GM12878 (cell line): ENCODE data around the gene MEX3D. TPM values are rescaled to one million over a fixed set of nuclear protein-coding genes. Genes with fewer than 3 reads are reported as not detected.

Experiments
- ATAC-seq: fragments of 200-7000 bp; cut with Tn5 transposase; 3 replicates; pipeline ENCODE4 v1.9.1; 2020; ENCODE audit warnings: mild to moderate bottlenecking, moderate library complexity
- BruUV-seq: library from RNA; stranded (reverse); fragments of 400-500 nt; replicated peaks from 2 replicates; lab custom pipeline; 2021; lab: Mats Ljungman, UMichigan
- CTCF ChIA-PET: fragments of 300-600 bp; sonication (Branson Sonifier 250); formaldehyde crosslinking; extraction: SDS; loops from one replicate; lab custom pipeline; 2021; ENCODE audit warnings: inconsistent platforms; lab: Yijun Ruan, JAX
- POLR2A ChIA-PET: fragments of 350-600 bp; formaldehyde crosslinking; extraction: SDS; loops from one replicate; lab custom pipeline; 2021; ENCODE audit warnings: inconsistent platforms; lab: Charles Lee
- RAD21 ChIA-PET: fragments of 300-600 bp; sonication (Branson Sonifier 250); formaldehyde crosslinking; loops from one replicate; lab custom pipeline; 2023; ENCODE audit warnings: antibody characterized with exemption; ENCODE audit not compliant: unreplicated experiment; lab: Charles Lee
- SMC1A ChIA-PET: fragments of 300-600 bp; sonication (Branson Sonifier 250); formaldehyde crosslinking; loops from one replicate; lab custom pipeline; 2023; ENCODE audit not compliant: unreplicated experiment, uncharacterized antibody; lab: Charles Lee
- DNase-seq: peaks from one replicate; pipeline ENCODE4 v3.0.0-alpha.2; 2011; ENCODE audit warnings: low read depth, low spot score
- FAIRE-seq: peaks from 3 replicates; lab custom pipeline; 2011; peaks lifted over from hg19 to GRCh38; lab: Jason Lieb, UNC
- H2AFZ ChIP-seq: 2 replicates; pipeline ENCODE4 v1.6.0; 2011; ENCODE audit warnings: low read depth, low read length, control low read depth; ENCODE audit not compliant: control insufficient read depth
- H3K27ac ChIP-seq: 2 replicates; pipeline ENCODE4 v1.5.1; 2011; ENCODE audit warnings: control low read depth; ENCODE audit not compliant: control insufficient read depth, insufficient read depth
- H3K27me3 ChIP-seq, 2 experiments: replicated peaks in 1 of 2; 2 replicates each; pipeline versions ENCODE4 v1.6.0 to v1.6.1; 2011; ENCODE audit warnings: low read length in 1 of 2; ENCODE audit not compliant: control insufficient read depth in 2 of 2, insufficient read depth in 2 of 2
- H3K36me3 ChIP-seq, 2 experiments: 2 replicates each; pipeline ENCODE4 v1.5.1; 2011; ENCODE audit warnings: low read length in 1 of 2; ENCODE audit not compliant: control insufficient read depth in 2 of 2, insufficient read depth in 2 of 2
- H3K4me1 ChIP-seq: 2 replicates; pipeline ENCODE4 v1.6.1; 2011; ENCODE audit warnings: mild to moderate bottlenecking, low read length, moderate library complexity, mixed read lengths; ENCODE audit not compliant: control insufficient read depth, insufficient read depth
- H3K4me2 ChIP-seq: 2 replicates; pipeline ENCODE4 v1.6.0; 2011; ENCODE audit warnings: control low read depth; ENCODE audit not compliant: control insufficient read depth, insufficient read depth
- H3K4me3 ChIP-seq: fragments of 200-600 bp; sonication (generic); 2 replicates; pipeline ENCODE4 v1.5.1; 2016
- H3K79me2 ChIP-seq: 2 replicates; pipeline ENCODE4 v1.6.0; 2011; ENCODE audit warnings: low read length; ENCODE audit not compliant: control insufficient read depth, insufficient read depth
- H3K9ac ChIP-seq: 2 replicates; pipeline ENCODE4 v1.8.0; 2011; ENCODE audit warnings: low read length, control low read depth, mixed read lengths; ENCODE audit not compliant: control insufficient read depth, insufficient read depth
- H3K9me3 ChIP-seq: replicated peaks from 3 replicates; pipeline ENCODE4 v1.5.1; 2011; ENCODE audit warnings: mild to moderate bottlenecking, low read length; ENCODE audit not compliant: control insufficient read depth, insufficient read depth
- H4K20me1 ChIP-seq: 2 replicates; pipeline ENCODE4 v1.6.0; 2011; ENCODE audit not compliant: control insufficient read depth, insufficient read depth
- BACH1 ChIP-seq: fragments of 450-650 bp; IDR thresholded peaks from 2 replicates; pipeline ENCODE4 v1.6.1; 2017; ENCODE audit warnings: mild to moderate bottlenecking, borderline replicate concordance
- FOXM1 ChIP-seq: IDR thresholded peaks from 2 replicates; pipeline ENCODE4 v1.6.1; 2012; ENCODE audit warnings: low read depth, mild to moderate bottlenecking, inconsistent platforms, low read length, moderate library complexity
- GABPA ChIP-seq: IDR thresholded peaks from 2 replicates; pipeline ENCODE4 v1.6.1; 2014; ENCODE audit warnings: antibody characterized with exemption, low read depth, mild to moderate bottlenecking, inconsistent platforms
- MEF2B ChIP-seq: fragments of 450-650 bp; IDR thresholded peaks from 2 replicates; pipeline ENCODE4 v1.6.1; 2018; ENCODE audit warnings: mild to moderate bottlenecking, moderate library complexity; ENCODE audit not compliant: partially characterized antibody, poor library complexity, severe bottlenecking
- NR2C1 ChIP-seq: fragments of 450-650 bp; IDR thresholded peaks from 2 replicates; pipeline ENCODE4 v1.6.1; 2017; ENCODE audit warnings: antibody characterized with exemption, mild to moderate bottlenecking, moderate library complexity
- NR2F1 ChIP-seq: fragments of 450-650 bp; conservative IDR thresholded peaks from 2 replicates; pipeline ENCODE4 v1.6.1; 2017; ENCODE audit warnings: mild to moderate bottlenecking
- RAD21 ChIP-seq: IDR thresholded peaks from 2 replicates; pipeline ENCODE4 v1.6.1; 2011; ENCODE audit warnings: mild to moderate bottlenecking, low read depth, low read length, moderate library complexity; ENCODE audit not compliant: insufficient read depth
- SREBF1 ChIP-seq: IDR thresholded peaks from 2 replicates; pipeline ENCODE4 v1.6.1; 2012; ENCODE audit warnings: mild to moderate bottlenecking, low read length
- STAT1 ChIP-seq: fragments of 450-650 bp; conservative IDR thresholded peaks from 2 replicates; pipeline ENCODE4 v1.6.1; 2014; ENCODE audit warnings: antibody characterized with exemption, mild to moderate bottlenecking
- TCF7 ChIP-seq: IDR thresholded peaks from 2 replicates; pipeline ENCODE4 v1.6.1; 2014; ENCODE audit warnings: antibody characterized with exemption, borderline replicate concordance
- WRNIP1 ChIP-seq: IDR thresholded peaks from 2 replicates; pipeline ENCODE4 v1.6.1; 2011; ENCODE audit warnings: low read depth, low read length, improper control_type of control experiment, borderline replicate concordance
- WGBS: methylation state at CpG from one replicate; pipeline ENCODE4 v1.1.6; 2016; ENCODE audit warnings: low lambda C conversion rate; ENCODE audit not compliant: insufficient replicate concordance, insufficient coverage; ENCODE audit errors: missing lambda C conversion rate; 5-methylcytosine and 5-hydroxymethylcytosine counted together
- in situ Hi-C: fragments of 300-500 bp; cut with MboI; formaldehyde crosslinking; loops from 9 replicates; pipeline ENCODE4 v1.14.3; 2018; ENCODE audit warnings: mixed read lengths
- intact Hi-C: fragments of 100-400 bp; cut with micrococcal nuclease; formaldehyde crosslinking; loops from one replicate; pipeline ENCODE4 v1.14.2; 2022; ENCODE audit not compliant: unreplicated experiment
- polyA plus RNA-seq, 11 experiments: library from polyadenylated mRNA; depleted of rRNA in 4 of 11; unstranded in 6 of 11; stranded (reverse) in 5 of 11; fragments of >200 nt; fragmentation: Nextera tagmentation in 4 of 11; fragmentation: Illumina TruSeq in 1 of 11; extraction: Ambion mirVana in 4 of 11; extraction: Trizol in 1 of 11; gene quantifications; 1 replicate in 1 of 11; 2 replicates in 10 of 11; pipeline versions ENCODE4 v1.2.1 to v1.2.3, GENCODE V29; 2011 to 2016; ENCODE audit warnings: inconsistent platforms in 2 of 11, missing spikeins in 2 of 11, low read depth in 1 of 11
- total RNA-seq, 4 experiments: library from RNA; depleted of rRNA in 3 of 4; stranded (reverse); fragments of >200 nt in 3 of 4; fragmentation: Illumina TruSeq in 1 of 4; extraction: Trizol in 1 of 4; gene quantifications; 2 replicates each; pipeline versions ENCODE4 v1.2.1 to v1.2.3, GENCODE V29; 2013 to 2021
- TF ChIP-seq, protein P1 (sequence below): fragments of 450-650 bp; formaldehyde crosslinking; IDR thresholded peaks from 2 replicates; pipeline ENCODE4 v1.4.0; 2020; ENCODE audit warnings: mild to moderate bottlenecking, moderate library complexity
- TF ChIP-seq, protein P2 (sequence below): fragments of 450-650 bp; conservative IDR thresholded peaks from 2 replicates; pipeline ENCODE4 v1.6.1; 2017; ENCODE audit warnings: mild to moderate bottlenecking, moderate library complexity
- TF ChIP-seq, protein P3 (sequence below): fragments of 450-650 bp; IDR thresholded peaks from 2 replicates; pipeline ENCODE4 v1.6.1; 2016; ENCODE audit warnings: mild to moderate bottlenecking, moderate library complexity, borderline replicate concordance
- TF ChIP-seq, protein P4 (sequence below): IDR thresholded peaks from 2 replicates; pipeline ENCODE4 v1.6.1; 2011; ENCODE audit warnings: low read depth, low read length, improper control_type of control experiment, borderline replicate concordance

MEX3D gene
- total and polyA plus RNA-seq, 10 of the 15 experiments (the other 5 are each of a cell fraction or from before 2014, with no cell fraction given) = 0.18 to 6.8 (median 0.81) TPM

DNA sequence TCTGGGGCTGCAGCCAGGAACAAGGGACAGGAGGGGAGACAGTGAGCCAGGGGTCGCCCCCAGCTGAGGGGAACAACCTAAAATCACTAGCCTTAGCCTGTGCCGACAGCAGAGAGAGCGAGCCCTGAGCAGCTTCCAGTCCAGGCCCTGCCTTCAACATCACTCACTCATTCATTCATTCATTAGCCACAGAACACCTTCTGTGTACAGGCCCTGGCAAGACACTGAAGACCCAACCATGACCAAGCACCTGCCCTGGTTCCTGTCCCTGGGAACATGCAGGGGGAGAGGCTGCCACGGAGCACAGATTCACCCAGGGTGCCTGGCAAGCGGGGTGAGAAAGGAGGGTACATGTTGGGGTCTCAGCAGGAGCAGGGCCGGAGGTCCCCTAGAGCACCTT is 4.9 kb downstream of the MEX3D start:
- no peak overlapping the region for H3K27ac ChIP-seq
- FAIRE-seq (no peak), DNase-seq (no peak), ATAC-seq (no peak)
- no peaks in the 10 kb centered on the region for H4K20me1 ChIP-seq
- intact Hi-C loops = no loop called here
- H3K4me1 ChIP-seq = no peaks in the 10 kb centered on the region
- no peaks in the 10 kb centered on the region for H3K36me3 ChIP-seq
- no peaks in the 10 kb centered on the region for H3K9me3 ChIP-seq
- no peak overlapping the region for H3K4me2 ChIP-seq
- no peaks in the 10 kb centered on the region for H3K79me2 ChIP-seq
- SMC1A ChIA-PET = no interaction called here
- POLR2A ChIA-PET = no interaction called here
- 21% methylated on average over 6 of the region's 6 CpGs for WGBS
- H3K4me3 ChIP-seq = no peak overlapping the region
- no peaks in the 10 kb centered on the region for H3K27me3 ChIP-seq
- no peak overlapping the region for H2AFZ ChIP-seq
- H3K9ac ChIP-seq = no peak overlapping the region
- BruUV-seq = no TSS peak
- CTCF ChIA-PET = no interaction called here
- in situ Hi-C loops = no loop called here
- TF ChIP-seq BACH1 = no peak
- no peak for TF ChIP-seq NR2C1
- TF ChIP-seq, protein P1, sequence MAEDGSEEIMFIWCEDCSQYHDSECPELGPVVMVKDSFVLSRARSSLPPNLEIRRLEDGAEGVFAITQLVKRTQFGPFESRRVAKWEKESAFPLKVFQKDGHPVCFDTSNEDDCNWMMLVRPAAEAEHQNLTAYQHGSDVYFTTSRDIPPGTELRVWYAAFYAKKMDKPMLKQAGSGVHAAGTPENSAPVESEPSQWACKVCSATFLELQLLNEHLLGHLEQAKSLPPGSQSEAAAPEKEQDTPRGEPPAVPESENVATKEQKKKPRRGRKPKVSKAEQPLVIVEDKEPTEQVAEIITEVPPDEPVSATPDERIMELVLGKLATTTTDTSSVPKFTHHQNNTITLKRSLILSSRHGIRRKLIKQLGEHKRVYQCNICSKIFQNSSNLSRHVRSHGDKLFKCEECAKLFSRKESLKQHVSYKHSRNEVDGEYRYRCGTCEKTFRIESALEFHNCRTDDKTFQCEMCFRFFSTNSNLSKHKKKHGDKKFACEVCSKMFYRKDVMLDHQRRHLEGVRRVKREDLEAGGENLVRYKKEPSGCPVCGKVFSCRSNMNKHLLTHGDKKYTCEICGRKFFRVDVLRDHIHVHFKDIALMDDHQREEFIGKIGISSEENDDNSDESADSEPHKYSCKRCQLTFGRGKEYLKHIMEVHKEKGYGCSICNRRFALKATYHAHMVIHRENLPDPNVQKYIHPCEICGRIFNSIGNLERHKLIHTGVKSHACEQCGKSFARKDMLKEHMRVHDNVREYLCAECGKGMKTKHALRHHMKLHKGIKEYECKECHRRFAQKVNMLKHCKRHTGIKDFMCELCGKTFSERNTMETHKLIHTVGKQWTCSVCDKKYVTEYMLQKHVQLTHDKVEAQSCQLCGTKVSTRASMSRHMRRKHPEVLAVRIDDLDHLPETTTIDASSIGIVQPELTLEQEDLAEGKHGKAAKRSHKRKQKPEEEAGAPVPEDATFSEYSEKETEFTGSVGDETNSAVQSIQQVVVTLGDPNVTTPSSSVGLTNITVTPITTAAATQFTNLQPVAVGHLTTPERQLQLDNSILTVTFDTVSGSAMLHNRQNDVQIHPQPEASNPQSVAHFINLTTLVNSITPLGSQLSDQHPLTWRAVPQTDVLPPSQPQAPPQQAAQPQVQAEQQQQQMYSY (CRISPR knock-in tag) = no peak
- TF ChIP-seq GABPA = no peak
- no peak for TF ChIP-seq SREBF1
- no peak for TF ChIP-seq WRNIP1
- TF ChIP-seq, protein P2, sequence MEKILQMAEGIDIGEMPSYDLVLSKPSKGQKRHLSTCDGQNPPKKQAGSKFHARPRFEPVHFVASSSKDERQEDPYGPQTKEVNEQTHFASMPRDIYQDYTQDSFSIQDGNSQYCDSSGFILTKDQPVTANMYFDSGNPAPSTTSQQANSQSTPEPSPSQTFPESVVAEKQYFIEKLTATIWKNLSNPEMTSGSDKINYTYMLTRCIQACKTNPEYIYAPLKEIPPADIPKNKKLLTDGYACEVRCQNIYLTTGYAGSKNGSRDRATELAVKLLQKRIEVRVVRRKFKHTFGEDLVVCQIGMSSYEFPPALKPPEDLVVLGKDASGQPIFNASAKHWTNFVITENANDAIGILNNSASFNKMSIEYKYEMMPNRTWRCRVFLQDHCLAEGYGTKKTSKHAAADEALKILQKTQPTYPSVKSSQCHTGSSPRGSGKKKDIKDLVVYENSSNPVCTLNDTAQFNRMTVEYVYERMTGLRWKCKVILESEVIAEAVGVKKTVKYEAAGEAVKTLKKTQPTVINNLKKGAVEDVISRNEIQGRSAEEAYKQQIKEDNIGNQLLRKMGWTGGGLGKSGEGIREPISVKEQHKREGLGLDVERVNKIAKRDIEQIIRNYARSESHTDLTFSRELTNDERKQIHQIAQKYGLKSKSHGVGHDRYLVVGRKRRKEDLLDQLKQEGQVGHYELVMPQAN = no peak
- no peak for TF ChIP-seq TCF7
- no peak for TF ChIP-seq MEF2B
- no peak for TF ChIP-seq NR2F1
- TF ChIP-seq FOXM1 = no peak
- TF ChIP-seq, protein P3, sequence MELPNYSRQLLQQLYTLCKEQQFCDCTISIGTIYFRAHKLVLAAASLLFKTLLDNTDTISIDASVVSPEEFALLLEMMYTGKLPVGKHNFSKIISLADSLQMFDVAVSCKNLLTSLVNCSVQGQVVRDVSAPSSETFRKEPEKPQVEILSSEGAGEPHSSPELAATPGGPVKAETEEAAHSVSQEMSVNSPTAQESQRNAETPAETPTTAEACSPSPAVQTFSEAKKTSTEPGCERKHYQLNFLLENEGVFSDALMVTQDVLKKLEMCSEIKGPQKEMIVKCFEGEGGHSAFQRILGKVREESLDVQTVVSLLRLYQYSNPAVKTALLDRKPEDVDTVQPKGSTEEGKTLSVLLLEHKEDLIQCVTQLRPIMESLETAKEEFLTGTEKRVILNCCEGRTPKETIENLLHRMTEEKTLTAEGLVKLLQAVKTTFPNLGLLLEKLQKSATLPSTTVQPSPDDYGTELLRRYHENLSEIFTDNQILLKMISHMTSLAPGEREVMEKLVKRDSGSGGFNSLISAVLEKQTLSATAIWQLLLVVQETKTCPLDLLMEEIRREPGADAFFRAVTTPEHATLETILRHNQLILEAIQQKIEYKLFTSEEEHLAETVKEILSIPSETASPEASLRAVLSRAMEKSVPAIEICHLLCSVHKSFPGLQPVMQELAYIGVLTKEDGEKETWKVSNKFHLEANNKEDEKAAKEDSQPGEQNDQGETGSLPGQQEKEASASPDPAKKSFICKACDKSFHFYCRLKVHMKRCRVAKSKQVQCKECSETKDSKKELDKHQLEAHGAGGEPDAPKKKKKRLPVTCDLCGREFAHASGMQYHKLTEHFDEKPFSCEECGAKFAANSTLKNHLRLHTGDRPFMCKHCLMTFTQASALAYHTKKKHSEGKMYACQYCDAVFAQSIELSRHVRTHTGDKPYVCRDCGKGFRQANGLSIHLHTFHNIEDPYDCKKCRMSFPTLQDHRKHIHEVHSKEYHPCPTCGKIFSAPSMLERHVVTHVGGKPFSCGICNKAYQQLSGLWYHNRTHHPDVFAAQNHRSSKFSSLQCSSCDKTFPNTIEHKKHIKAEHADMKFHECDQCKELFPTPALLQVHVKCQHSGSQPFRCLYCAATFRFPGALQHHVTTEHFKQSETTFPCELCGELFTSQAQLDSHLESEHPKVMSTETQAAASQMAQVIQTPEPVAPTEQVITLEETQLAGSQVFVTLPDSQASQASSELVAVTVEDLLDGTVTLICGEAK = no peak
- no peak for TF ChIP-seq RAD21
- no peak for TF ChIP-seq STAT1
- TF ChIP-seq, protein P4, sequence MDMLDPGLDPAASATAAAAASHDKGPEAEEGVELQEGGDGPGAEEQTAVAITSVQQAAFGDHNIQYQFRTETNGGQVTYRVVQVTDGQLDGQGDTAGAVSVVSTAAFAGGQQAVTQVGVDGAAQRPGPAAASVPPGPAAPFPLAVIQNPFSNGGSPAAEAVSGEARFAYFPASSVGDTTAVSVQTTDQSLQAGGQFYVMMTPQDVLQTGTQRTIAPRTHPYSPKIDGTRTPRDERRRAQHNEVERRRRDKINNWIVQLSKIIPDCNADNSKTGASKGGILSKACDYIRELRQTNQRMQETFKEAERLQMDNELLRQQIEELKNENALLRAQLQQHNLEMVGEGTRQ = no peak
- RAD21 ChIA-PET = interaction anchor here (0.6 kb wide), 1 partner anchor 18 kb away, joined by 3 read pairs; no protein-coding TSS in a partner anchor
